GM23338 (cell line): ENCODE data around the gene TMEM53.
A peak's percentile ranks its signal among the peaks of the same experiment; 100 is the strongest.

ENCODE experiments used
- CREB1 ChIP-seq: fragments of 250-450 bp; sonication (Bioruptor Pico); IDR thresholded peaks from 2 replicates; pipeline ENCODE4 v1.5.0; 2020; ENCODE audit warnings: low read depth, mild to moderate bottlenecking, moderate library complexity
- EZH2 ChIP-seq: fragments of 200-600 bp; sonication (generic); IDR thresholded peaks from one replicate; pipeline ENCODE4 v1.8.0; 2017; ENCODE audit warnings: antibody characterized with exemption, mild to moderate bottlenecking, low read depth; ENCODE audit not compliant: unreplicated experiment
- EZH2phosphoT487 ChIP-seq: fragments of 200-600 bp; sonication (generic); IDR thresholded peaks from one replicate; pipeline ENCODE4 v1.8.1; 2018; ENCODE audit warnings: antibody characterized with exemption; ENCODE audit not compliant: unreplicated experiment
- JUNB ChIP-seq: IDR thresholded peaks from one replicate; pipeline ENCODE4 v1.6.1; 2016; ENCODE audit warnings: antibody characterized with exemption; ENCODE audit not compliant: unreplicated experiment
- NANOG ChIP-seq: IDR thresholded peaks from 2 replicates; pipeline ENCODE4 v1.6.1; 2016; ENCODE audit warnings: antibody characterized with exemption, borderline replicate concordance
- POLR2AphosphoS5 ChIP-seq: IDR thresholded peaks from 2 replicates; pipeline ENCODE4 v1.6.1; 2016; ENCODE audit warnings: antibody characterized with exemption, low read depth
- STAT1 ChIP-seq: IDR thresholded peaks from one replicate; pipeline ENCODE4 v1.6.1; 2016; ENCODE audit warnings: antibody characterized with exemption; ENCODE audit not compliant: unreplicated experiment
- ZNF114 ChIP-seq: fragments of 250-450 bp; sonication (Bioruptor Pico); IDR thresholded peaks from 2 replicates; pipeline ENCODE4 v1.5.0; 2020; ENCODE audit warnings: mild to moderate bottlenecking, moderate library complexity
- ZNF331 ChIP-seq: fragments of 250-450 bp; sonication (Bioruptor Pico); IDR thresholded peaks from 2 replicates; pipeline ENCODE4 v1.5.0; 2020; ENCODE audit warnings: low read depth, mild to moderate bottlenecking, moderate library complexity
- TF ChIP-seq, protein P1 (sequence below), 2 experiments: fragments of 200-600 bp in 1 of 2; sonication (generic) in 1 of 2; conservative IDR thresholded peaks; 2 replicates each; pipeline versions ENCODE4 v1.5.1 to v1.6.1; 2016 to 2017; ENCODE audit warnings: antibody characterized with exemption in 2 of 2, low read depth in 2 of 2, mild to moderate bottlenecking in 2 of 2, moderate library complexity in 1 of 2
- TF ChIP-seq, protein P2 (sequence below): IDR thresholded peaks from 2 replicates; pipeline ENCODE4 v1.6.1; 2016; ENCODE audit warnings: antibody characterized with exemption
- TF ChIP-seq, protein P3 (sequence below): IDR thresholded peaks from one replicate; pipeline ENCODE4 v1.6.1; 2018; ENCODE audit warnings: antibody characterized with exemption; ENCODE audit not compliant: unreplicated experiment

GRCh38 chr1:44652445-44653106 lies 21.7 kb downstream of the TMEM53 start:
- TF ChIP-seq, protein P1, sequence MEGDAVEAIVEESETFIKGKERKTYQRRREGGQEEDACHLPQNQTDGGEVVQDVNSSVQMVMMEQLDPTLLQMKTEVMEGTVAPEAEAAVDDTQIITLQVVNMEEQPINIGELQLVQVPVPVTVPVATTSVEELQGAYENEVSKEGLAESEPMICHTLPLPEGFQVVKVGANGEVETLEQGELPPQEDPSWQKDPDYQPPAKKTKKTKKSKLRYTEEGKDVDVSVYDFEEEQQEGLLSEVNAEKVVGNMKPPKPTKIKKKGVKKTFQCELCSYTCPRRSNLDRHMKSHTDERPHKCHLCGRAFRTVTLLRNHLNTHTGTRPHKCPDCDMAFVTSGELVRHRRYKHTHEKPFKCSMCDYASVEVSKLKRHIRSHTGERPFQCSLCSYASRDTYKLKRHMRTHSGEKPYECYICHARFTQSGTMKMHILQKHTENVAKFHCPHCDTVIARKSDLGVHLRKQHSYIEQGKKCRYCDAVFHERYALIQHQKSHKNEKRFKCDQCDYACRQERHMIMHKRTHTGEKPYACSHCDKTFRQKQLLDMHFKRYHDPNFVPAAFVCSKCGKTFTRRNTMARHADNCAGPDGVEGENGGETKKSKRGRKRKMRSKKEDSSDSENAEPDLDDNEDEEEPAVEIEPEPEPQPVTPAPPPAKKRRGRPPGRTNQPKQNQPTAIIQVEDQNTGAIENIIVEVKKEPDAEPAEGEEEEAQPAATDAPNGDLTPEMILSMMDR (conservative IDR thresholded peaks at IDR 0.05; ENCODE audit: low read depth in 2 of 2): peak; percentile 96 to 99
- TF ChIP-seq, protein P2, sequence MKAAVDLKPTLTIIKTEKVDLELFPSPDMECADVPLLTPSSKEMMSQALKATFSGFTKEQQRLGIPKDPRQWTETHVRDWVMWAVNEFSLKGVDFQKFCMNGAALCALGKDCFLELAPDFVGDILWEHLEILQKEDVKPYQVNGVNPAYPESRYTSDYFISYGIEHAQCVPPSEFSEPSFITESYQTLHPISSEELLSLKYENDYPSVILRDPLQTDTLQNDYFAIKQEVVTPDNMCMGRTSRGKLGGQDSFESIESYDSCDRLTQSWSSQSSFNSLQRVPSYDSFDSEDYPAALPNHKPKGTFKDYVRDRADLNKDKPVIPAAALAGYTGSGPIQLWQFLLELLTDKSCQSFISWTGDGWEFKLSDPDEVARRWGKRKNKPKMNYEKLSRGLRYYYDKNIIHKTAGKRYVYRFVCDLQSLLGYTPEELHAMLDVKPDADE: no peak
- TF ChIP-seq POLR2AphosphoS5: no peak; the same call in none of the 2 replicates
- TF ChIP-seq JUNB: no peak
- no peak for TF ChIP-seq EZH2phosphoT487
- no peak for TF ChIP-seq EZH2
- TF ChIP-seq, protein P3, sequence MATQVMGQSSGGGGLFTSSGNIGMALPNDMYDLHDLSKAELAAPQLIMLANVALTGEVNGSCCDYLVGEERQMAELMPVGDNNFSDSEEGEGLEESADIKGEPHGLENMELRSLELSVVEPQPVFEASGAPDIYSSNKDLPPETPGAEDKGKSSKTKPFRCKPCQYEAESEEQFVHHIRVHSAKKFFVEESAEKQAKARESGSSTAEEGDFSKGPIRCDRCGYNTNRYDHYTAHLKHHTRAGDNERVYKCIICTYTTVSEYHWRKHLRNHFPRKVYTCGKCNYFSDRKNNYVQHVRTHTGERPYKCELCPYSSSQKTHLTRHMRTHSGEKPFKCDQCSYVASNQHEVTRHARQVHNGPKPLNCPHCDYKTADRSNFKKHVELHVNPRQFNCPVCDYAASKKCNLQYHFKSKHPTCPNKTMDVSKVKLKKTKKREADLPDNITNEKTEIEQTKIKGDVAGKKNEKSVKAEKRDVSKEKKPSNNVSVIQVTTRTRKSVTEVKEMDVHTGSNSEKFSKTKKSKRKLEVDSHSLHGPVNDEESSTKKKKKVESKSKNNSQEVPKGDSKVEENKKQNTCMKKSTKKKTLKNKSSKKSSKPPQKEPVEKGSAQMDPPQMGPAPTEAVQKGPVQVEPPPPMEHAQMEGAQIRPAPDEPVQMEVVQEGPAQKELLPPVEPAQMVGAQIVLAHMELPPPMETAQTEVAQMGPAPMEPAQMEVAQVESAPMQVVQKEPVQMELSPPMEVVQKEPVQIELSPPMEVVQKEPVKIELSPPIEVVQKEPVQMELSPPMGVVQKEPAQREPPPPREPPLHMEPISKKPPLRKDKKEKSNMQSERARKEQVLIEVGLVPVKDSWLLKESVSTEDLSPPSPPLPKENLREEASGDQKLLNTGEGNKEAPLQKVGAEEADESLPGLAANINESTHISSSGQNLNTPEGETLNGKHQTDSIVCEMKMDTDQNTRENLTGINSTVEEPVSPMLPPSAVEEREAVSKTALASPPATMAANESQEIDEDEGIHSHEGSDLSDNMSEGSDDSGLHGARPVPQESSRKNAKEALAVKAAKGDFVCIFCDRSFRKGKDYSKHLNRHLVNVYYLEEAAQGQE: no peak
- no peak for TF ChIP-seq ZNF114 (CRISPR knock-in tag)
- TF ChIP-seq STAT1: no peak
- no peak for TF ChIP-seq NANOG
- TF ChIP-seq ZNF331 (CRISPR knock-in tag): no peak
- 0 out of 2 replicates have a peak, but pooled peaks have one; percentile 18 for TF ChIP-seq CREB1 (CRISPR knock-in tag)
